IMR-90 (cell line): ENCODE measurements around the gene LLCFC1. TPM values are rescaled to one million over a fixed set of nuclear protein-coding genes. Genes with fewer than 3 reads are reported as not detected.

Experiments
- ATAC-seq: fragments of 200-7000 bp; cut with Tn5 transposase; 2 replicates; pipeline ENCODE4 v1.9.1; 2020; ENCODE audit warnings: low read depth, mild to moderate bottlenecking, moderate library complexity
- BruUV-seq: library from RNA; stranded (reverse); fragments of 400-500 nt; replicated peaks from 2 replicates; lab custom pipeline; 2021; lab: Mats Ljungman, UMichigan
- CTCF ChIA-PET: fragments of 300-600 bp; formaldehyde crosslinking; extraction: SDS; loops from one replicate; lab custom pipeline; 2021; ENCODE audit warnings: antibody characterized with exemption; lab: Yijun Ruan, JAX
- POLR2A ChIA-PET: fragments of 300-600 bp; sonication (Branson Sonifier 250); formaldehyde crosslinking; loops from one replicate; lab custom pipeline; 2022; ENCODE audit warnings: antibody characterized with exemption; ENCODE audit not compliant: unreplicated experiment; lab: Charles Lee
- DNase-seq: peaks from one replicate; pipeline ENCODE4 v3.0.0; 2013
- H2AFZ ChIP-seq: replicated peaks from 2 replicates; pipeline ENCODE3; 2013; ENCODE audit warnings: low read length, mild to moderate bottlenecking; ENCODE audit not compliant: poor library complexity
- H2AK5ac ChIP-seq: 2 replicates; pipeline ENCODE4 v1.6.1; 2013; ENCODE audit warnings: low read depth, low read length, inconsistent platforms
- H2AK9ac ChIP-seq: replicated peaks from 2 replicates; pipeline ENCODE3; 2013; ENCODE audit warnings: mild to moderate bottlenecking, low read depth, low read length, moderate library complexity; ENCODE audit not compliant: poor library complexity
- H2BK120ac ChIP-seq: 2 replicates; pipeline ENCODE4 v1.6.1; 2013; ENCODE audit warnings: low read depth, low read length, inconsistent platforms
- H2BK15ac ChIP-seq: 3 replicates; pipeline ENCODE4 v1.6.1; 2013; ENCODE audit warnings: low read depth, low read length, inconsistent platforms
- H2BK20ac ChIP-seq: 2 replicates; pipeline ENCODE4 v1.6.1; 2013; ENCODE audit warnings: low read depth, mild to moderate bottlenecking, inconsistent platforms, low read length, moderate library complexity
- H2BK5ac ChIP-seq: 2 replicates; pipeline ENCODE4 v1.6.1; 2013; ENCODE audit warnings: mild to moderate bottlenecking, low read depth, low read length, inconsistent platforms; ENCODE audit not compliant: poor library complexity, severe bottlenecking
- H3K14ac ChIP-seq: replicated peaks from 2 replicates; pipeline ENCODE4 v1.6.1; 2013; ENCODE audit warnings: low read depth, low read length, inconsistent platforms
- H3K18ac ChIP-seq: 2 replicates; pipeline ENCODE4 v1.6.1; 2013; ENCODE audit warnings: low read depth, low read length, control low read depth
- H3K23ac ChIP-seq: 2 replicates; pipeline ENCODE4 v1.6.1; 2013; ENCODE audit warnings: low read depth, low read length, inconsistent platforms
- H3K27ac ChIP-seq: 2 replicates; pipeline ENCODE4 v1.5.1; 2013; ENCODE audit warnings: mild to moderate bottlenecking, control low read depth, low read length; ENCODE audit not compliant: insufficient read depth
- H3K27me3 ChIP-seq: 2 replicates; pipeline ENCODE4 v1.6.1; 2013; ENCODE audit warnings: low read length; ENCODE audit not compliant: control insufficient read depth, insufficient read depth
- H3K36me3 ChIP-seq: 2 replicates; pipeline ENCODE4 v1.6.1; 2013; ENCODE audit warnings: low read length, mixed read lengths; ENCODE audit not compliant: control insufficient read depth, insufficient read depth
- H3K4ac ChIP-seq: 2 replicates; pipeline ENCODE4 v1.6.1; 2013; ENCODE audit warnings: low read depth, low read length, inconsistent platforms
- H3K4me1 ChIP-seq: 2 replicates; pipeline ENCODE4 v1.6.1; 2013; ENCODE audit warnings: low read length, mixed read lengths; ENCODE audit not compliant: control insufficient read depth, insufficient read depth
- H3K4me2 ChIP-seq: 2 replicates; pipeline ENCODE4 v1.6.1; 2013; ENCODE audit warnings: low read depth, mild to moderate bottlenecking, control low read depth, low read length, moderate library complexity
- H3K4me3 ChIP-seq: 2 replicates; pipeline ENCODE4 v1.5.1; 2013; ENCODE audit warnings: low read depth, mild to moderate bottlenecking, control low read depth, low read length, moderate library complexity; ENCODE audit not compliant: insufficient read depth
- H3K56ac ChIP-seq: 2 replicates; pipeline ENCODE4 v1.6.1; 2013; ENCODE audit warnings: low read length, inconsistent platforms; ENCODE audit not compliant: insufficient read depth; ENCODE audit errors: extremely low read depth
- H3K79me1 ChIP-seq, 2 experiments: 2 replicates each; pipeline ENCODE4 v1.6.1; 2013; ENCODE audit warnings: low read length in 2 of 2, inconsistent platforms in 1 of 2, low read depth in 1 of 2
- H3K9ac ChIP-seq: 2 replicates; pipeline ENCODE4 v1.6.1; 2013; ENCODE audit warnings: low read depth, low read length, control low read depth
- H3K9me1 ChIP-seq: 2 replicates; pipeline ENCODE4 v1.6.1; 2013; ENCODE audit warnings: low read length, inconsistent platforms; ENCODE audit not compliant: insufficient read depth
- H3K9me3 ChIP-seq: 2 replicates; pipeline ENCODE4 v1.6.1; 2013; ENCODE audit warnings: low read length; ENCODE audit not compliant: control insufficient read depth, insufficient read depth
- H4K20me1 ChIP-seq: 2 replicates; pipeline ENCODE4 v1.6.1; 2013; ENCODE audit warnings: low read length, inconsistent platforms; ENCODE audit not compliant: insufficient read depth
- H4K5ac ChIP-seq: 2 replicates; pipeline ENCODE4 v1.6.1; 2013; ENCODE audit warnings: mild to moderate bottlenecking, low read depth, low read length, control low read depth
- H4K8ac ChIP-seq, 2 experiments: 2 replicates each; pipeline ENCODE4 v1.6.1; 2013; ENCODE audit warnings: low read depth in 2 of 2, low read length in 2 of 2, control low read depth in 1 of 2, inconsistent platforms in 1 of 2
- H4K91ac ChIP-seq: 2 replicates; pipeline ENCODE4 v1.6.1; 2013; ENCODE audit warnings: low read depth, low read length, inconsistent platforms; ENCODE audit not compliant: insufficient read depth
- BHLHE40 ChIP-seq: fragments of 150-350 bp; IDR thresholded peaks from 2 replicates; pipeline ENCODE4 v1.6.1; 2016; ENCODE audit warnings: mild to moderate bottlenecking, low read depth, low read length
- CEBPB ChIP-seq: IDR thresholded peaks from 2 replicates; pipeline ENCODE4 v1.6.1; 2012; ENCODE audit warnings: low read depth, low read length, improper control_type of control experiment
- CHD1 ChIP-seq: IDR thresholded peaks from 2 replicates; pipeline ENCODE4 v1.6.1; 2012; ENCODE audit warnings: low read depth, low read length, improper control_type of control experiment
- CTCF ChIP-seq: conservative IDR thresholded peaks from 2 replicates; pipeline ENCODE4 v1.5.1; 2012; ENCODE audit warnings: mild to moderate bottlenecking, low read depth, low read length, improper control_type of control experiment
- ELK1 ChIP-seq: fragments of 150-350 bp; IDR thresholded peaks from 2 replicates; pipeline ENCODE4 v1.6.1; 2016; ENCODE audit warnings: low read depth, mild to moderate bottlenecking, low read length, moderate library complexity, borderline replicate concordance
- FOS ChIP-seq: fragments of 150-350 bp; IDR thresholded peaks from 2 replicates; pipeline ENCODE4 v1.6.1; 2016; ENCODE audit warnings: low read depth, low read length
- MAFK ChIP-seq: IDR thresholded peaks from 2 replicates; pipeline ENCODE4 v1.6.1; 2012; ENCODE audit warnings: low read depth, low read length, improper control_type of control experiment
- MXI1 ChIP-seq: IDR thresholded peaks from 2 replicates; pipeline ENCODE4 v1.6.1; 2012; ENCODE audit warnings: low read depth, mild to moderate bottlenecking, low read length, moderate library complexity, borderline replicate concordance
- NFE2L2 ChIP-seq: fragments of 150-350 bp; IDR thresholded peaks from 2 replicates; pipeline ENCODE4 v1.6.1; 2016; ENCODE audit warnings: low read depth, mild to moderate bottlenecking, low read length
- POLR2A ChIP-seq: IDR thresholded peaks from 2 replicates; pipeline ENCODE4 v1.6.1; 2012; ENCODE audit warnings: mild to moderate bottlenecking, low read depth, low read length
- RAD21 ChIP-seq: IDR thresholded peaks from 2 replicates; pipeline ENCODE4 v1.6.1; 2012; ENCODE audit warnings: low read length, improper control_type of control experiment
- RCOR1 ChIP-seq: IDR thresholded peaks from 2 replicates; pipeline ENCODE4 v1.6.1; 2012; ENCODE audit warnings: mild to moderate bottlenecking, low read length, improper control_type of control experiment; ENCODE audit not compliant: insufficient replicate concordance
- RFX5 ChIP-seq: IDR thresholded peaks from 2 replicates; pipeline ENCODE4 v1.8.0; 2012; ENCODE audit warnings: low read depth, mild to moderate bottlenecking, low read length, moderate library complexity
- SMC3 ChIP-seq: fragments of 150-350 bp; IDR thresholded peaks from 2 replicates; pipeline ENCODE4 v1.6.1; 2016; ENCODE audit warnings: low read depth, mild to moderate bottlenecking, antibody characterized with exemption, low read length, moderate library complexity
- USF2 ChIP-seq: fragments of 150-350 bp; IDR thresholded peaks from 2 replicates; pipeline ENCODE4 v1.6.1; 2017; ENCODE audit warnings: mild to moderate bottlenecking, antibody characterized with exemption, low read length, low read depth
- WGBS, 2 experiments: methylation state at CpG; one replicate each; pipeline versions ENCODE4 v1.1.5 to v1.1.7; 2013; ENCODE audit warnings: missing lambda C conversion rate in 2 of 2; ENCODE audit not compliant: insufficient read length in 1 of 2; ENCODE audit errors: extremely low coverage in 2 of 2; 5-methylcytosine and 5-hydroxymethylcytosine counted together
- dilution Hi-C: fragments of 300-500 bp; cut with HindIII; formaldehyde crosslinking; loops from one replicate; pipeline ENCODE4 v1.14.3; 2018; ENCODE audit warnings: low sequenced_read_pairs; ENCODE audit not compliant: unreplicated experiment
- in situ Hi-C: fragments of 300-500 bp; cut with MboI; formaldehyde crosslinking; loops from 3 replicates; pipeline ENCODE4 v1.14.3; 2019; ENCODE audit warnings: low sequenced_read_pairs, inconsistent platforms, mixed read lengths
- intact Hi-C: fragments of 100-400 bp; cut with micrococcal nuclease; formaldehyde crosslinking; loops from 2 replicates; pipeline ENCODE4 v1.10.0; 2022
- polyA plus RNA-seq, 3 experiments: library from polyadenylated mRNA; depleted of rRNA; stranded (reverse); fragments of >200 nt; gene quantifications; 2 replicates each; pipeline ENCODE4 v1.2.3, GENCODE V29; 2012; ENCODE audit warnings: low replicate concordance in 1 of 3
- total RNA-seq: library from RNA; depleted of rRNA; stranded (reverse); fragments of >200 nt; gene quantifications from 2 replicates; pipeline ENCODE4 v1.2.3, GENCODE V29; 2012

The LLCFC1 gene
- total and polyA plus RNA-seq, 2 of the 4 experiments (the other 2 are of a cell fraction): not detected

GRCh38 chr7:142935941-142936565 is 3.2 kb upstream of the LLCFC1 start:
- Histone ChIP-seq H3K79me1 (no peaks in the 10 kb centered on the region), H4K91ac (no peak overlapping the region), H3K4ac (no peak overlapping the region), H3K36me3 (no peaks in the 10 kb centered on the region), H2AFZ (no peak overlapping the region), H3K27ac (no peak overlapping the region), H3K14ac (no peak overlapping the region), H3K27me3 (no peaks in the 10 kb centered on the region), H3K4me3 (no peak overlapping the region), H3K18ac (no peak overlapping the region), H3K9ac (no peak overlapping the region), H2AK5ac (no peak overlapping the region), H2BK20ac (no peak overlapping the region), H2BK5ac (no peak overlapping the region), H3K23ac (no peak overlapping the region), H3K56ac (no peak overlapping the region), H3K4me2 (no peak overlapping the region), H3K9me1 (no peaks in the 10 kb centered on the region), H3K4me1 (no peaks in the 10 kb centered on the region), H3K9me3 (peaks cover 11% of the 10 kb centered on the region; the same call in 1 of the 2 replicates), H4K8ac (no peak overlapping the region), H2AK9ac (no peak overlapping the region), H4K5ac (no peak overlapping the region), H2BK15ac (no peak overlapping the region), H2BK120ac (no peak overlapping the region), H4K20me1 (no peaks in the 10 kb centered on the region)
- intact Hi-C loops (no loop called here), dilution Hi-C loops (no loop called here), in situ Hi-C loops (no loop called here)
- DNase-seq (no peak), ATAC-seq (no peak)
- BruUV-seq: no TSS peak
- POLR2A ChIA-PET: no interaction called here
- no CpG with 5 or more reads among the region's 12 CpGs for WGBS, 2 experiments
- TF ChIP-seq BHLHE40 (no peak), NFE2L2 (no peak), RFX5 (no peak), CTCF (no peak), SMC3 (no peak), RCOR1 (no peak), MAFK (no peak), ELK1 (no peak), CEBPB (no peak), RAD21 (no peak), MXI1 (no peak), USF2 (no peak), FOS (no peak), CHD1 (no peak), POLR2A (no peak)
- CTCF ChIA-PET: no interaction called here
